GM19397 (cell line): Measurements from ENCODE around the gene SKA1.

Experiments
- ATAC-seq: cut with Tn5 transposase; IDR thresholded peaks from one replicate; pipeline ENCODE4 v1.9.1; 2021; ENCODE audit warnings: mild to moderate bottlenecking, moderate library complexity; ENCODE audit not compliant: unreplicated experiment

SKA1 gene, protein sequence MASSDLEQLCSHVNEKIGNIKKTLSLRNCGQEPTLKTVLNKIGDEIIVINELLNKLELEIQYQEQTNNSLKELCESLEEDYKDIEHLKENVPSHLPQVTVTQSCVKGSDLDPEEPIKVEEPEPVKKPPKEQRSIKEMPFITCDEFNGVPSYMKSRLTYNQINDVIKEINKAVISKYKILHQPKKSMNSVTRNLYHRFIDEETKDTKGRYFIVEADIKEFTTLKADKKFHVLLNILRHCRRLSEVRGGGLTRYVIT

DNA sequence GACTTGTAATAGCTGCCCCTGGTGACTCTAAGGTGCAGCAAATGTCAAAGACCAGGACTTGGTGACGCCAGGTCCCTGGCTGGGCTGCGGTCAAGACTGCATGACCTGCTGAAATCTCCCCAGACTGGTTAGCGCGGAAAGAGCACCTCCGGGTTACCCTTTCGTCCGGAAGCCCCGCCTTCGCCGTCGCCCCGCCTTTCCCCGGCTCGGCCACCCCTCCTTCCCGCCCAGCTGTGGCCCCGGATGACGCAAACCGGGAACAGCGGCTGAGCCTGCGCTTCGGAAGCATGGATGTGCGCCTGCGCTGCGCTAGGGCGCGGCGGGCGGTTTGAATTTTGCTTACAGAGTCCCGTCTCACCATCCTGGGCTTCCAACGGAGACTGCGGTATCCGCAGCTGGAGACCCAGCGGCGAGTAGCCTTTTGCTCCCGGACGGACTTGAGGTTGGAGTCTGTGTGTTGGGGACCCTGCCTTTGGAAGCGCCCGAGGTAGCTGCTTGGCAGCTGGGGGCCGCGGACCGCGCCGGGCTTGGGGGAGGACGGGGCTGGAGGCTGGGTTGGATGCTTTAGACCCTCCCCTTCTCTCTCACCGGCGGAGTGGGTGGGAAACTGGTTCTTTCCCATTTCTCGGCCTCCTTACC lies at the start of gene SKA1:
SKA1 (plus strand) TSS at position 294 of the 639 bp plus-strand sequence. CDS start 785 bp downstream, outside the sequence.
- ATAC-seq, result peak; percentile 95

DNA sequence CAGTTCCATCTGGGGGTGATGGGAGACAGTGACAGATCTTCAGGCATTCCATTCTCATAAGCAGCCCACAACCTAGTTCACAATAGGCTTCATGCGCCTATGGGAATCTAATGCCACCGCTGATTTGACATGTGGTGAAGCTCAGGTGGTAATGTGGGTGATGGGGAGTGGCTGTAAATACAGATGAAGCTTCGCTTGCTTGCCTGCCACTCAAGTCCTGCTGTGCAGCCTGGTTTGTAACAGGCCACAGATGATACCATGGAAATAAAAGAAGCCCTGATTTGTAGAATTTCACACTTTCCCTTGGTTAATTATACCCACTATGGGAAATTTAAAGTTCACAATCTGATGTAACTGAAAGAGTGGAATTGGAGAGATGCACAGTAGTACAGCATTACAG lies 46.9 kb upstream of the SKA1 start:
- no peak for ATAC-seq

DNA sequence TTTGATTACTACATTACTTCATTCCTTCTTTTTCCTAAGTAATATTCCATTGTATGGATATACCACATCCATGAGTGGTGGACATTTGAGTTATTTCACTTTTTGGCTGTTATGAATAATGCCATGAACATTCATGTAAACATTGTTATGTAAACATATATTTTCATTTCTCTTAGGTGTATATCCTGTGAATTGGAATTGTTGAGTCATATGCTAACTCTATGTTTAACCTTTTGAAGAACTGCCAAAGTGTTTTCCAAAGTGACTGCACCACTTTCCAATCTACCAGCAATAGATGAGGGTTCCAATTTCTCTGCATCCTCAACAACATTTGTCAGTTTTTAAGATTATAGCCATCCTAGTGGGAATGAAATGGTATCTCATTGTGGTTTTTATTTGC lies 44.7 kb upstream of the SKA1 start:
- ATAC-seq, result no peak

DNA sequence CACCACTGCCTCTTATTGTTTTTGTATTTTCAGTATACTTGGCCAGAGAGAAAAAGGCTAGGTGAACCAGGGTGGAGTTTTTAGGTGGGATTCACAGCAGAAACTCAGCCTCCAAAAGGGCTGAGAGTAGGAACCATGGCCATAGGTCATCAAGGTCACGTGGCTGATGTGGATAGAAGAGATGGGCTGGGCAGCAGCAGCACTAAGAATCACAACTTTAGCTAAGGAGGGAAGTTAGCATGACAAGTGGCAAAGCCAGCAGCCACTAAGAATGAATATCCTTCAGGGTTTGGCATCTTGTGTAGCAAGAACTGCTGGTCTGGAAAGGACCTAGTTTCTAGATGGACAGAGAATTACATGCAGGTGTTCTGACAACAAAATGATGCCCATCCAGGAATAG lies 43.2 kb upstream of the SKA1 start:
- no peak for ATAC-seq

DNA sequence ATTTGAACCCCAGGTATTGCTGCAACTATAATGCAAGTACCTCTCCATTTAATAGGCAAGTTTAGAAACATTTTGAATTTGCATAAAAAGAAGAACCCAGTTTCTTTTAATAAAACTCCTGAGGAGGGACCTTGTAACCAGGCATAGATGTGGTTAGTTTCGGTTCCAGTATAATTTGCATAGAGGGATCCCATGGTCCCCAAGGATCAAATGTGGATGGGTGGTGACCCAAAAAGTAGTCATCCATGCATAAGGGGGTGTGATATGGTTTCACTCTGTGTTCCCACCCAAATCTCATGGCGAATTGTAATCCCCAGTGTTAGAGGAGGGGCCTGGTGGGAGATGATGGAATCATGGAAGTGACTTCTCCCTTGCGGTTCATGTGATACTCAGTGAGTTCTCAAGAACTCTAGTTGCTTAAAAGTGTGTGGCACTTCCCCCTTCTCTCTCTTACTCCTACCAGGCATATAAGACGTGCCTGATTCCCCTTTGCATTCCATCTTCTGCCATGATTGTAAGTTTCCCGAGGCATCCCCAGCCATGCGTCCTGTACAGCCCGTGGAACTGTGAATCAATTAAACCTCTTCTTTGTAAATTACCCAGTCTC lies 40.2 kb upstream of the SKA1 start:
- ATAC-seq, result peak; percentile 55

DNA sequence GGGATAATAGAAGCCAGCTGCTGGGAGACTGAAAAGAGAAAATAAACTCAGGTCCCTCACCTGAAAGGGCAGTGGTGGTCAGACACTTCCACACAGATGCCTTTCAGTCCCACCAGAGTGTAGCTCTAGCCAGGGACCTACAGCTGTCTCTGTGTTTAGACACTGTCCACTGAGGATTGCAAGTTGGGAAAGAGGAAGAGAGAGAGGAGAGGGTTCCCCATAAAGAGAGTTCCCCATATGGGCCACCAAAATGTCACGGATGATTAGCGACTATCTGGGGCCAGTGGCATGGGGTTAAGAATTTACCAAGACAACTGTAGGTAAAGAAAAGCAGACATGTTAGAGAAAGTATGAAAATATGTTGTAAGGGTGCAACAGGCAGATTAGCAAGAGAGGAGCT lies 36.7 kb upstream of the SKA1 start:
- ATAC-seq, result no peak

DNA sequence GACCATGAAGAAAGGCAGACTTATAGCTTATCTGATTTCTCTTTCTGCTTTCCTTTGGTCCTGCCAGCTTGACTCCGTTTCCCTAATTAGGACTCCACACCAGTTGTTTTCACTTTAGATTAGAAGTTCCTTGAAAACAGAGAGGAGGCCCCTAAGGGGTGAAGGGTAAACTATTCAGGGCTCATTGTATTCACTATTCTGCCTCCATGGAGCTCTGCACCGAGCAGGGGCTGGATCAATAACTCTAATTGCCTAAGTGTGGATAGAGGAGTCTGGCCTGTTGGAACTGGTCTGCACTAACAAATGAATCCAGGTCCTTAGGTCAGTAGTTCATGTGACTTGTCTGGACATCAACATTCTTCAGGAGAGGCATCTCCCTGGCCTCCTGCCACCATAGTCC lies 36.1 kb upstream of the SKA1 start:
- ATAC-seq, result no peak

DNA sequence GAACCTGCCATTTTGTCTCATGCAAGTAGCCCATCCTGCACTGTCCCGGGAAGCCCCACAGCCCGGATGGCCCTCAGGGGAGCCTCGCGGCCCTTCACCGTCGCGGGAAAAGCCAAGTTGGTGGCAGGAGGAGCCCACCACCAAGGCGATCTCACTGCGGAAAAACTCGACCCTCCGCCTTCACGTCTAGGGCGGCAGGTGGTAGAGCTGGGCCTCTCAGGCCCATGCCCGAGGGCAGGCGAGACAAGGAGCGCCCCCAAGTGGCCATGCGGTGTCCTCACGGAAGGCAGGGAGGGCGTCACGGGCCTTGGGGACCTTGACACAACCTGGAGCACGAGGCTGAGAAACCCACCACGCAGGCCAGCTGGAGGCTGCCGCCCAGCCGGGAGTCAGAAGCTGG lies 34.8 kb upstream of the SKA1 start:
- ATAC-seq, result no peak

DNA sequence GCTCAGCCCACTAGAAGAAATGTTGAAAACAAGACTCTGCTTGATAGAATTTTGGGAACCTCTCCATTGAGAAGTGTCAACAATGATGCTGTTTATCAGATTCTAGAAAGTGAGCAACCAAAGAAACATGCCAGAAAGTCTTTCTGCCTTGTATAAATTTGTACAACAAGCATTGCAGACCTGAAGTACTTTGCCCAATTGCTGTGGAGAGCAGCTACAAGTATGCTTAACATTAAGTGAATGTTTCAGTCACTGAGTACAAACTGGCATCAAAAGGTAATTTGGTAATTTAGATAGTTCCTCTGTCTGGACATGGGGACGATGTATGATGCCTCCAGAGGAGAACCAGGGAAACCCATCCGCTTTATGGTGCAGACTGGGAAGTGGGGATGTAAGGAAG lies 33.4 kb upstream of the SKA1 start:
- no peak for ATAC-seq

DNA sequence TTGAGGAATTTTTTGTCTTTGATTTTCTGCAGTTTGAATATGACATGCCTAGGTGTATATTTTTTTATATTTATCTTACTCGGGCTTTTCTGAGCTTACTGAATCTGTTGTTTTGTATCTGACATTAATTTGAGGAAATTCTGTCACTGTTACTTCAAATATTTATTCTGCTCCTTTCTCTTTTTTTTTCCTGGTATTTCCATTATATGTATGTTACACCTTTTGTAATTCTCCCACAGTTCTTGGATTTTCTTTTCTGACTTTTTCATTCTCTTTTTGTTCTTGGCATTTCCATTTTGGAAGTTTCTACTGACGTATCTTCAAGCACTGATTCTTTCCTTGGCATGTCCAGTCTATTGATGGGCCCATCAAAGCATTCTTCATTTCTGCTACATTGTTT lies 24.1 kb upstream of the SKA1 start:
- no peak for ATAC-seq

DNA sequence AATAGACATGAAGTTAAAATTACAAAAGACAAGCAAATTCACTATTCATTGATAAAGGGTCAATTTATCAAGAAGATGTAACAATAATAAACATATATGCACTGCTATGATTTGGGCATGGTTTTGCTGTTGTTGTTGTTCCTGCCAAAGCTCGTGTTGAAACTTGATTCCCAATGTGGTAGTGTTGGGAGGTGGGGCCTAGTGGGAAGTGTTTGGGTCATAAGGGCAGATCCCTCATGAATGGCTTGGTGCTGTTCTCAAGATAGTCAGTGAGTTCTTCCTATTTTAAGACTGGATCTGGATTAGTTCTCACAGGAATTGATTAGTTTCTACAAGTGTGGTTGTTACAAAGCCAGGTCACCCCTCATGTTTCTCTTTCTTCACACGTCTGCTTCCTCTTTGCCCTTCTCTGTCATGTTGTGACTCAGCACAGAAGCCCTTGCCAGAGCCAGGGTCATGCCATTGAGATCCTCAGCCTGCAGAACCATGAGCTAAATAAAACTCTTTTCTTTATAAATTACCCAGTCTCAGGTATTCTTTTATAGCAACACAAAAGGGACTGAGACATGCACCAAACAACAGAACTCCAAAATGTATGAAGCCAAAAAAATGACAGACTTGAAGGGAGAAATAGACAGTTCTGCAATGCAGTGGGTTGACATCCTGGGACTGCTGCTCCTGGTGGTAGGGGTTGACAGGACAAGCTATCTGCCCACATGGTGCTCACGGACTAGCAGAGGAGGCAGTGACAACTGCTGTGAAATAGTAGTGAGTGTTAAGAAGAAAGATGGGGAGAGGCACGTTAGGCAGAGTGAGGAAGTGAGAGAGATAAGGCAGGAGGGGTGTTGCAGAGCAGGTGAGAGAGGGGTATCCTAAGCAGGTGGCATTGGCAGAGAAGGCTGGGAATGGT lies 18.6 kb upstream of the SKA1 start:
- ATAC-seq, result no peak

DNA sequence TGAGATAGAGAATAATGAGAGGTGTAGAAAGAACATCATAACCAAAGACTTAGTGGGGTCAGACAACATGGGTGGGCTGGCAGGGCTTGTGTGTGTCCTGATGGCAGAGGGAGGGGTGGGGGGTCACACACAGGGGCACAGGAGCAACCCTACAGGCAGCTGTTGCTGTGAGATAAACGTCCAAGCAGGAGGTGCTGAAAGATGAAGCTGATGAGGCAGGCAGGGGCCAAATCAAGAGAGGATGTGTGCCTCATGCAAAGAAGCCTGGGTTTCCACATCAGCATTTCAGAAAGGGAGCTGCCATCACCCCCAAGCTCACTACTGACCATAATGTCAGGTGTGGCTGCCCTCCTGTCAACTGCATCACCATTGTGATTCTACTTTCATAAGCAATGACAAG lies 16.0 kb upstream of the SKA1 start:
- no peak for ATAC-seq

DNA sequence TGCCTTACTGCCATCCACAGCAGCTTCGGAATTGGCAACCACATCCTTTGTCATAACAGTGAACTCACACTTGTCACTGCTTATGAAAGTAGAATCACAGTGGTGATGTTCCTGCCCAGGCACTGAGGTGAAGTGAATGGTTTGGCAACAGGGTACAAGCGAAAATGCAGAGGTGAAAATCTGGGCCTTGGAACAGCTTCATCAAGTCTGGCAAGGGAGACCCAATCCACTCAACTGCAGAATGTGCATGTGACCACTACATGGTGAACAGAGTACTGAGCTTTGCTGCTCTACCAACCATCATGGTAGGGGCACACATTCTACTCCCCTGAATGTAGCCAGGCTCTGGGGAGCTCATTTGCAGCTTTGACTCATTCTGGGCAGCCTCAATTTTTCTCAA lies 15.0 kb upstream of the SKA1 start:
- no peak for ATAC-seq

DNA sequence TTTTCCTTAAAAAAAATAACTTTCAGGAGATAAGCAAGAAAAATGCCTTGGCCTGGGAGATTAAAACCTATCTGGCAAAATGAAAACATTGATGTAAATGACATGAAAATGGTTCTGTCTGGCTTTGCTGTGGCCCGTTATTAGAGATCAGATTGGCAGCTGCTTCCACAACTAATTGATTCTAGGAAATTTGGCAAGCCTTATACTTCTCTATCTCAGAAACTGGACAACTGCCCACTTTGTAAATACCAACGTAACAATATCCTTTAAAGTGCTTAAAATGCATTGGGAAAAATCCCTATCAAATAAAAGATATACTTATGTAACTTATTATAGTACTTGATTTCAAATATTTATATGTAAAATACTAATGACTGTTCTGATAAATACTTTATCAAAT lies 14.2 kb upstream of the SKA1 start:
- ATAC-seq, result no peak

DNA sequence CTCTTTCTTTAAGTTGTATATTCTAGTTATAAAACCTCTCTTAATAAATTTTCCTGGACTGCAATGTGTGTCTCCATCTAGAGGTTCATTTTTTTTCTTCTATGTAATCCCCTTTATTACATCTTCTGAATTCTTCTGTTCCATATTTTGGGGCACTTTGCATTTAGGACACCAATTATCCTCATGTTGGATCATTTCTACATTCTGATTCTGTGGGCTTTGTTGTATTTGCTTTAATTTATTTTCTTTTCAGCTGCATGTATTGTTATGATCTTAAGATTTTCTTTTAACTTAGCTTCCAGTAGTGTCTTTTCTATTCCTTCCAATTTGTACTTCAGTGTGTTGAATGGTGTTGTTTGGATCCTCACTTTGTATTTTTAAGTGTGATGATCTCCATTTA lies 5.2 kb upstream of the SKA1 start:
- ATAC-seq, result no peak

DNA sequence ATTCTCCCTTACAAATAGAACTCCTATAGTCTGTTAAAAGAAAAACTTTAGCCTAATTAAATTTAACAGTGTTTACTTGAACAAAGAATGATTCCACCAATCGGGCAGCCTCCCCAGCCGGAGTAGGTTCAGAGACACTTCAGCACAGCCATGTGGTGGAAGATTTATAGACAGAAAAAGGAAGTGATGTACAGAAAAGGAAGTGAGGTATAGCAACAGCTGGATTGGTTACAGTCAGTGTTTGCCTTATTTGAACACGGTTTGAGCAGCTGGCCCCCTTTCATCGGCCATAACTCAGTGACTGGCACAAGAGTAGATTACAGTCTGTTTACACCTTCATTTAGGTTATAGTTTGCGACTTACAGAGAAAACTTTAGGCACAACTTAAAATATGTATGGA lies 2.1 kb upstream of the SKA1 start:
- no peak for ATAC-seq

DNA sequence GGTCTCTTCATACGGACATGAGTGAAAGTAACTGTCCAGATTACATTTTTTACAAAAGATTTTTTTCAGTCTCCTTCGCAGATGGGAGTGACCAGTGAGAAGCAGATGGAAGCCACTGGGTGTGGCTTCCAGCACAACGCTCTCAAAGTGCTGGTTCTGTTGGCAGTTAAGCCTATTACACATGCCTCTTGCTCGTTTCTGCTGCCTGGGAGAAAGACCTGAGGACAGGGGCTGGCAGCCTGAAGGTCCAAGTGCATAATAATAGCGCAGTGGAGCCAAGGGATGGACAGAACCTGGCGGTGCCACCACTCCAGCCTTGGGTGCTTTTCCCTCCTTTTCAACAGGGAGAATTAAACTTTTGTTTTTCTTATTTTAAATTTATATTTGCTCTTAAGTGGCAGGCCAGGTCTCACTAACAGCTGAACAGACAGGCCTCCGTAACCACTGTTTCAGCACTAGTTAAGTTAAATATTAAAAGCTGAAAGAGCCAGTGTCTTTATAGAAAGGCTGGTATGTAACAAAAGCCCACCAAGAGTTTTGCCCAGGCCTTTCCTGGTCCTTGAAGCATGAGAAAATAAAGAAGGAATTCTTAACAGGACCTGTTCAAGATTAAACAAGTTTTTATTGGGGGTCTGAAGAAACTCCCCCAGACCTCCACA lies 1.2 kb upstream of the SKA1 start:
- no peak for ATAC-seq

DNA sequence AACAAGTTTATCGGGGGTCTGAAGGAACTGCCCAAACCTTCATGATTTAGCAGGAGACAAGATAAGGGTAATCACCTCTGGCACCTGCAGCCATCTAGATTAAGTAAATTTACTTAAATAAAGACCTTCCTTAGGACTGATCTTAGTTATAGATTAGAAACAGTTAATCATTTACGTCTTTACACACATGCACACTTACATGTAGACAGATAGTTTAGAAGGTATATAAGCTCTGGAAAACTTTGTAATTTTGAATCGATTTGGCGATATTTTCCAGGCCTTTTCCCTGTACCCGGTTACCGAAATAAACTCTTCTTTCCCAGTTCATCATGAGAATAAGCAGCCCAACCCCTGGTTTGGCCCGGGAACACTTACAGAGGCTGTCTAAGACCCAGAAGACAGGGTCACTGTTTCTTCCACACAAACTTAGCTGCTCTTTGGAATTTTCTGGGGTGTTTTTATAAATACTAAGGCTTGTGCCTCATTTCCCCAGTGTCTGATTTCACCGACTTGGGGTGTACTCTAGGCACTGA lies 560 bp upstream of the SKA1 start:
- ATAC-seq, result no peak

DNA sequence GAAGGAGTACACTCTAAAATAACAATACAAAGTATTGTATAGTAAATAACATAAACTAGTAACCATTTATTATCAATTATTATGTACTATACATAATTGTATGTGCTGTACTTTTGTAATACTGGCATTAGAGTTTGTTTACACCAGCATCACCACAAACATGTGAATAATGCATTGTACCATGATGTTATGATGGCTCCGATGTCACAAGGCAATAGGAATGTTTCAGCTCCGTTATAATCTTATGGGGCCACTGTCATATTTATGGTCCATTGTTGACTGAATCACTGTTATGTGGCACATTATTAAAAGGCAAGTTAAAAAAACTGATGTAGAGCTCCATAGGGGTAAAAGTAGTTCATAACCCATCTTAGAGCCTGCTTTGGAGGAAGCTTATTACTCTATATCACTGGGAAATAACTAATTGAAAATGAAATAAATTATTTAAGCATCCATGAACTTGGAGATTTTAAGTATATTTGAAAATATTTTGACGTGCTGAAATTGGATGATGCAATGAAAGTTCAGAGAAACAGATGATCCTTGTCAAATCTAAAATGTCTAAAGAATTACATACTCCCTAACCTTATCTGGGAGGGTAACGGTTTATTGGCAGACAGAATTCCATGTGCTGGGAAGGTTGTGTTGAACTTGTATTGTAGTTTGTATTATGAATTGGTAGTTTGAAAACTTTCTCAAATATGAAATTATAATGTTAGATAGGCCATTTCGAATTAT lies 2.4 kb downstream of the SKA1 start:
- ATAC-seq, result no peak

DNA sequence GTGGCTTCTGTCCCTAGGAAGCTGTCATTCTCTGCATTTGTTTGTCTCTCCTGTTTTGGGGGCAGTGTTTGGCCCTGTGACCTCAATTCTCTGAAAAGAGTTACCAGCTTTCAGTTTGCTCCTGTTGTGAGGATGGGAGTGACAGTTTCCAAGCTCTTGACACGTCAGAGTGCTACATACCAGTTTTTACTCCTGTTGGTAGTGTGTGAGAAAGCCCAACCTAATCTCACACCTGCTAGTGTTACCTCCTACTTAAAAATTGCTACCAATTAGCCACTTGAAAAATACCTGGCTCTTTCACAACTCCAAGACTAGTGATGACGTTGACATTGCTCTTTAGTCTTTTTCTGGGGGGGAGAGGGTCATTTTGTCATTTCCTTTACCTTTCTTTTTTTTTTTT lies 14.1 kb downstream of the SKA1 start:
- ATAC-seq, result no peak
